Nephron (organoid): ENCODE results near the gene CTSF.

Experiments used
- H3K27ac Mint-ChIP-seq, 3 experiments: 2 replicates each; pipeline ENCODE4 v1.8.0; 2020; ENCODE audit warnings: mixed read lengths in 3 of 3, mild to moderate bottlenecking in 2 of 3, moderate library complexity in 1 of 3
- H3K27me3 Mint-ChIP-seq: 2 replicates; pipeline ENCODE4 v1.8.0; 2021; ENCODE audit warnings: low read depth, mild to moderate bottlenecking, moderate library complexity, mixed read lengths
- H3K36me3 Mint-ChIP-seq: 2 replicates; pipeline ENCODE4 v1.8.0; 2020; ENCODE audit warnings: low read depth, mixed read lengths
- H3K4me1 Mint-ChIP-seq: 2 replicates; pipeline ENCODE4 v1.8.0; 2020; ENCODE audit warnings: mixed read lengths
- H3K4me3 Mint-ChIP-seq, 3 experiments: 2 replicates each; pipeline ENCODE4 v1.8.0; 2020; ENCODE audit warnings: mild to moderate bottlenecking in 3 of 3, mixed read lengths in 3 of 3, moderate library complexity in 2 of 3
- H3K9me3 Mint-ChIP-seq: 2 replicates; pipeline ENCODE4 v1.8.0; 2020; ENCODE audit warnings: mixed read lengths
- CTCF ChIP-seq, 3 experiments: fragments of 200-600 bp; sonication (generic); IDR thresholded peaks; one replicate each; pipeline ENCODE4 v1.5.0; 2021; ENCODE audit warnings: antibody characterized with exemption in 3 of 3; ENCODE audit not compliant: unreplicated experiment in 3 of 3

CTSF gene

DNA sequence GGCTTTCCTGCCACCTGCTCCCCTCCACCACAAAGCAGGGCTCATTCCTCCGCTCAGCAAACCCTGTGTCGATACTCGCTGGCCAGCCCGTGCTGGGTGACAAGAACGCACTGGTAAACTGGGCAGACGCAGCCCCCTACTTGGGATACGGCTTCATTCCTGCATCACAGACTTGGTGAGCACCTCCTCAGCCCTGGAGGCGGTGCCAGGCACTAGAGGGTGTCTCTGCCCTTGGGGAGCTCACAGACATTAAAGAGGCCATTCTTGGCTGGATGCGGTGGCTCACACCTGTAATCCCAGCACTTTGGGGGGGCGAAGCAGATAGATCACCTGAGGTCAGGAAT, 28.6 kb downstream of the CTSF start:
- Mint-ChIP-seq H3K27ac (no peak overlapping the region), H3K4me1 (peaks cover 24% of the 10 kb centered on the region), H3K4me3 (no peak overlapping the region), H3K36me3 (peaks cover 32% of the 10 kb centered on the region), H3K27me3 (no peaks in the 10 kb centered on the region), H3K9me3 (no peaks in the 10 kb centered on the region)
- TF ChIP-seq CTCF (IDR thresholded peaks at IDR 0.05; ENCODE audit: unreplicated experiment in 3 of 3), result no peak

- Mint-ChIP-seq H3K36me3 (peaks cover 32% of the 10 kb centered on the region), H3K27ac (peak overlapping the region in 1 of 3 experiments; percentile 56), H3K4me3 (no peak overlapping the region), H3K27me3 (no peaks in the 10 kb centered on the region), H3K4me1 (peaks cover 21% of the 10 kb centered on the region), H3K9me3 (no peaks in the 10 kb centered on the region)
- no peak for TF ChIP-seq CTCF (IDR thresholded peaks at IDR 0.05; ENCODE audit: unreplicated experiment in 3 of 3)
These were observed 29.1 kb downstream of the CTSF start for GRCh38 chr11:66539170-66539869.

DNA sequence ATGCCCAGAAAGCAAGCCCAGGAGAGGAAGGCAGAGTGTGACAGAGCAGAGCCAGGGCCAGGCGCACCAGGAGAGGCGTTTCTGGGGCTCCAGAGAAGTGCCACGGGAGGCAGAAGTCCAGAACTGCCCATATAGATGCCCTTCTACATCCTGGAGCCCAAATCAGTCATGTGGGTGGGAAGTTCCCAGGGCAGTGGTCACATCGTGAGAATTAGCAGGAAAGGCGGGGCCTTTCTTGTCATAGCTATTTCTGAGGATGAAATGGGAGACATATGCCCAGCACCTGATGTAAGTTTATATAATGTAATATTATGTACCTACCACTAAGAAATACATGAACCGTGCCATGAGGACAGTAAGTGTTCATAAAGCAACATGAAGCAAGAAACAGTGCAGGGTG, 35.6 kb downstream of the CTSF start:
- no peaks in the 10 kb centered on the region for H3K9me3 Mint-ChIP-seq
- no peak overlapping the region for H3K4me3 Mint-ChIP-seq

GRCh38 chr11:66531841-66532240, 36.6 kb downstream of the CTSF start:
- no peak for TF ChIP-seq CTCF (IDR thresholded peaks at IDR 0.05; ENCODE audit: unreplicated experiment in 3 of 3)
- no peaks in the 10 kb centered on the region for H3K9me3 Mint-ChIP-seq
- H3K4me1 Mint-ChIP-seq, result no peaks in the 10 kb centered on the region

More for the DNA sequence above, 35.6 kb downstream of the CTSF start:
- no peak for TF ChIP-seq CTCF (IDR thresholded peaks at IDR 0.05; ENCODE audit: unreplicated experiment in 3 of 3)
- Mint-ChIP-seq H3K4me1 (no peaks in the 10 kb centered on the region), H3K27ac (no peak overlapping the region), H3K36me3 (peaks cover 36% of the 10 kb centered on the region), H3K27me3 (no peaks in the 10 kb centered on the region)

GRCh38 chr11:66530927-66531709, 37.3 kb downstream of the CTSF start:
- TF ChIP-seq CTCF (IDR thresholded peaks at IDR 0.05; ENCODE audit: unreplicated experiment in 3 of 3), result no peak
- Mint-ChIP-seq H3K36me3 (peaks cover 37% of the 10 kb centered on the region), H3K27me3 (no peaks in the 10 kb centered on the region), H3K4me3 (no peak overlapping the region), H3K27ac (no peak overlapping the region), H3K4me1 (no peaks in the 10 kb centered on the region), H3K9me3 (no peaks in the 10 kb centered on the region)

More at GRCh38 chr11:66531841-66532240, 36.6 kb downstream of the CTSF start:
- no peaks in the 10 kb centered on the region for H3K27me3 Mint-ChIP-seq
- no peak overlapping the region for H3K4me3 Mint-ChIP-seq
- peaks cover 34% of the 10 kb centered on the region for H3K36me3 Mint-ChIP-seq
- no peak overlapping the region for H3K27ac Mint-ChIP-seq
